ENCODE results near the gene TBL1Y.
"Not testable (repeated sequence)": the region's sequence is repeated elsewhere in the genome, so short reads cannot be mapped to it uniquely, and the experiment has no call there.

TBL1Y gene

DNA sequence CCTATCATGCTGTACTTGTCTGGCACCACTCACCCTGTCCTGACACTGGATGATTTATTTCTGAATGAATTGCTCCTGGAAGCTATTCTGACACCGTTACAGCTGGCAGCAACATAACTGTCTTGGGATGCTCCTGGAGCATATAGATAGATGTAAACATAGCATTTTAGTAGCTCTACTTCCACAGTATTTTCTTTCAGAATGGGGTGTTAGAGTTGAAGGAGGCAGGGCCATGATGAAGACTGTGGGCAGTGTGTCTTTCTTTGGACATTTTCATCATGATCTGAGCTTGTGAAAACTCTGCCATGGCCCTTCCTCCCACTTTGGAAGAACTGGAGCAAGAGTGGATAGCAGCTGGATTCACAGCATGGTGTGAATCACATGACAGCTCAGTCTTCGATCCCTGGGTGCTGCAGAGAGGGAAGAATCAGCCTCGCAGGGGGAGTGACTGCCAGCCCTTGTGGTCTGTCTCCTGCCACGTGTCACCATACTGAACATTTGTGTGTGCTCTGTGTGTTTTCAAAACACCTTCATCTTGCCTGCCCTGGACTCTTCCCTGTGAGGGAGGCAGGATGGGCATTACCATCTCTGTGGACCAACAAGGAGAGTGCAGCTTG is 61.9 kb downstream of the TBL1Y start:
- no peak for DNase-seq (ENCODE audit: low read depth in 2 of 2)

DNA sequence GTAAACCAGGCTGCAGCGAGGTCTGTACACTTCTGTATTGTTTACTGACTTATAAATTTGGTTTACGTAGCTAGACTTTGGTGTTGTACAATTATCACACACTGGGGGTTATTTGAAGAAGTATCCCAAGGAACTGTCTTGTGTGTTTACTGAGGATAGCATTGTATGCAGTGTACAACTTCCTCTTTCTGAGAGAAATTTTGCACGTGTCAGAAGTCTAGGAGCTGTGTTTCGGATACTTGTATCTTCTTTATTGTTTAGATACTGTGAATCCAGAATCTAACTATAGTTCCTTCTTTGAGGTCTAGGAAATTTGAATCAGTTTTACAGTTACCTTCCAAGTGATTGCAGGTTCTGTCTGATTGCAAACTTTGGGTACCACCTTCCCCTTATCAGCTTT is 64.5 kb downstream of the TBL1Y start:
- no peak for DNase-seq (ENCODE audit: low read depth in 2 of 2)

DNA sequence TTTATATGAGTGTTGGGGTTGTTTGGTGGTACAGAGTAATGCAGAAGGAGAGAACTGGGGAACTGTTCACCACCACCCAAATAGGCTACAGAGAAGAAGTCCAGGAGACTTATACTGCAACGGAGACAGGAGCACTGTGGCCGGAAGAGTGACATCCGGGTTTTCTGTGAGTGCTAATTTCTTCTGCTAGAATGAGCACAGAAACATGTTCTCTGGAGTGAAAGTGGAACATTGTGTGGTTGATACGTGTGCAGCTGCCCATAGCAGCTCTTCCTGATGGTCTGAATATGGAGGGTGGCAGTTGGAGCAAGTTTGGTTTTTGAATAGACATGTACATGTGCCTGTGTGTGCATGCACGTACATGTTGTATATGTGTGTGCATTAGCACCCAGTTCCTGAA is 67.3 kb downstream of the TBL1Y start:
- no peak for DNase-seq (ENCODE audit: low read depth in 2 of 2)

DNA sequence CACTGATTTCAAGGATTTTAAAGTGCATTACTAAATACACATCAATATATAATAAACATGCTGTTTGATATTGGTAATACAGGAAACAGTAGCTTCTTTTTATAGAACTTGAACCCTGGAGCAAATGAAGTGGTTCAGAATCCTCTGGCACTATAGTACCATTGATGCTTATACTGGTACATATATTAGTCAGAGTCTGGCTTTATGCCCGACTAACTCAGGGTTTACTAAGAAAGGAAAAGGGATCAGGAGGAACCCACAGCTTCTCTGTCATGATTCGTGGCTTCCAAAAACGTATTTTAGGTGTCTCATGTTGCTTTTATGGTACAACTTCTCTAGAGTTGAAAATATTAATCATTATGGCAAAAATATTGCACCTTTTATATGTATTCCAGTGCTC is 72.7 kb downstream of the TBL1Y start:
- no peak for DNase-seq (ENCODE audit: low read depth in 2 of 2)

DNA sequence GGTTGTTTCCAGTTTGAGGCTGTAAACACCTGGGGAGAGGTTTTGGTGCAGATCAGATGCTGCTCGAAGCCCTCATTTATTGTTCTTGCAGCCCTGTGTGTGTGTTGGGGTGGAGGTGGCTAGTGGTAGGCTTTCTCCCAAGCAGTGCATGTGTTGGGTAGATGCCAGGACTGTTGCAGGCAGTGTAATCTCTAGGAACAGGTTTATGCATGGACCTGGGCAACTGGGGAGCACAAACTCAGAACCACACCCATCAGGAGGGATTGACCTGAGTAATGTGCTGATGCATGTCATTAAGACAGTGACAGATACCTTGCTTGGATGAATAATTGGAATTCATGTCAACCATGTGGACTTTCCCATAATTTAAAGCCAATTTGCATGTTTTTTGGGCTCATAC is 77.3 kb downstream of the TBL1Y start:
- DNase-seq (ENCODE audit: low read depth in 2 of 2) = no peak

- no peak for DNase-seq (ENCODE audit: low read depth in 2 of 2)
These were observed 79.6 kb downstream of the TBL1Y start for GRCh38 chrY:6989886-6990620.

- DNase-seq (ENCODE audit: low read depth in 2 of 2) = no peak
These were observed 81.5 kb downstream of the TBL1Y start for GRCh38 chrY:6992041-6992440.

GRCh38 chrY:6995987-6996386 is 85.5 kb downstream of the TBL1Y start:
- DNase-seq (ENCODE audit: low read depth in 2 of 2) = no peak

DNA sequence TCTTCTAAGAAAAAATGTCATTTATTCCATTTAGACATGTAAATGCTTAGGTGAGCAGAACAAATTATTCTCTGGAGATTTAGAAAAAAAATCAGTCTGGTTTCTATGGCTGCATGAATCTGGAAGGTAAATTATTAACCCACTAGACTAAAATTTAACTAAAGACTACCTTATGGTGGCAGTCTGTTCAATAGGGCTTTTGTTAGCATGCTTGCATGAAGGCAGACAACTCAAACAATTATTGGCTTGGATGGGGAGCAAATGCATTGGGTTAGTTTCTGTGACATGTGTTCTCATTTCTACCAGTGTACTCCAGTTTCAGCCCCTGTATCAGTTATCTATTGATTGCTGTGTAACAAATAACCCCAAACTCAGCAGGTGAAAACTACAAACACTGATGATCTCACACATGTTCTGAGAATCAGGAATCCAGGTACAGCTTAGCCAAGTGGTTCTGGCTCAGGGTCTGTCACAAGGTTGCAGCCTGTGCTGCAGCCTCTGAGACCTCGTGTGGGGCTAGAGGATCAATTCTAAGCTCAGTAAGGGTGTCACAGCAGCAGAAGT is 87.1 kb downstream of the TBL1Y start:
- no peak for DNase-seq (ENCODE audit: low read depth in 2 of 2)

GRCh38 chrY:6999905-7000304 is 89.4 kb downstream of the TBL1Y start:
- no peak for DNase-seq (ENCODE audit: low read depth in 2 of 2)

DNA sequence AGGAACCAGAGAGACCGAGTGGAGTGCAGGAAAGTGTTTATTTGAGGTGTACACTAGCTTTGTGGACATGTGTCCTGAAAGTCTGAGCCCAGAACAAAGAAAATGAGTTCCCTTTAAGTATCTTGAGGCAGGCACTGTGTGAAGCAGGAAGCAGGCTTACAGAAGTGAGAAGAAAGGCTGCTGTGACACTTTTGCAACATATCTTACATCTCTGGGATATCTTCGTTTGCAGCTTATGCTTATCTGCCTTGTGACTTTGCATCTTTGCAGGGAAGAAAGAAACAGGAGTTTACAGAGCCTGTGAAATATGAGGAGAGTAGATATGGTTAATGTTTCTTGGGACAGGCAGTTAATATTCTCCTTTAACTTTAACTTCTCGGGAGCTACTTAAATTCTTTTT is 92.1 kb downstream of the TBL1Y start:
- DNase-seq (ENCODE audit: low read depth in 2 of 2) = no peak

GRCh38 chrY:7007911-7008310 is 97.4 kb downstream of the TBL1Y start:
- no peak for DNase-seq (ENCODE audit: low read depth in 2 of 2)

GRCh38 chrY:7008578-7009355 is 98.3 kb downstream of the TBL1Y start:
- DNase-seq (ENCODE audit: low read depth in 2 of 2) = no peak

DNA sequence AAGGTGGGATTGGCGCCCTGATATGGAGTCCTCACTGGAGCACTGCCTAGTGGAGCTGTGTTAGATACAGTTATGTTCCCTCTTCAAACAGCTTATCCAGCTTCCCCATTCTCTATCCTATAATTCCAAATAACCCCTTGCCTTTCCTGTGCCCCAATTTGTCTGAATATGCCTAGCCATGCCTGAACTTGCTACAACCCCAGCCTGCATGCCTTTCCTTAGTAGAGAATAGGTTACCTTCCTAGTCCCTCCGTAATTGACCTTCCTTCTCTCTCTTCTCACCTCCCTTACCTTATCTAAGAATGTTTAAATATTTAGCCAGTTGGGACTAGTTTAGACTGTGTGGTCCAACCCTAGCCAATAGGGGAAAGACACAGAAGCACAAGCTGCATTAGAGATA is 102.6 kb downstream of the TBL1Y start:
- no peak for DNase-seq (ENCODE audit: low read depth in 2 of 2)

DNA sequence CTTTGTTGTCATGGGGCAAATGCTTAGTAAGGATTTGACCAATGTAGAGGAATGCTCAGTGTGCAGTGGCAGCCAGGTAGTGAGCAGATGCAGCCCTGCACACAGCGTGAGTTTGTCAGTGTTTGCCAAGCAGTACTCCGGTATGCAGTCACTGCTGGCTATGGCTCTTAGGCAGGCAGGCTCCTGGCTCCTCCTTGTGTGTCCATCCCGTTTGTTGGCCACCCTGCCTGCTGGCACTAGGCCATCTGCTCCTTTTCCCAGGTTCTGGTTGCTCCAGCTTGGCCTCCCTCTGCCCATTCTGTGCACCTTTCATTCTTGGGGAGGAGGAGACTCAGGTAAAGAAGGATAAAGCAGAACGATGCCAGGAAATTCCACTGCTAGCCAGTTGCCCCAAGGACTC is 106.0 kb downstream of the TBL1Y start:
- no peak for DNase-seq (ENCODE audit: low read depth in 2 of 2)

DNA sequence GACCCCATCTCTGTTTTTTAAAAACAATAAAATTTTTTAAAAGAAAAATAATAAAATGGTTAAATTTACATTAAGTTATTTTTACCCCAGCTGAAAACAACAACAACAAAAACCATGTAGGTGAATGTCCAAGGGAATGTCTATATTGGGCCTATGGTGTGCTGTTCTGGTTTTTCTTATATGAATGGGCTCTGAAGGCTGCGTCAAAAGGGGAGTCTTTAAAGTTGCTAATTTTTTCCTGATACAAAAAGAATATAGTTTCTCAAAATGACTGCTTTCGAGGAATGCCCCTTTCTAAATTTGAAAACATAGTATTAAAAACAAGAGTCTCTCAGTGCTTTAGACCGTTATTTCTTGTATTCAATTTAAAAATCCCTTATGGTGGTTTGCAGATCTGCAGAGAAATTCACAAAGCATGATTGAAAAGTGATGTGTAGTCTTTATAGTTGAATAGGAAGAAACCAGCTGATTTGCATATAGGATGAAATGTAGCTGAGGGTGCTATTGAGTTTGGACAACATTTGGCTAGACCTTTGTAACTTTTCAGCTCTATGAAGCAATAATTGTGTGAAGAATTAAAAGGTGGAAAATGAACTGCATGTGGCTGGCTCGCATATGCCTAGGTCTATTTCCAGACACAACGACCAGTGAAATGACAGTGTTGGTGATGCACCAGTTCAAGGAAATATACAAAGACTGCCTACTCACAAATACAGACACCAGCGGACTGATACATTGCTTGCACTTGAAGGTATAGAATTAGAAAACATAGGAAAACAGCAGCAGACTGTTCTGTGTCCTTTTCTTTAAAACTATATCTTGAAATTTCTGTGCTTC is 107.0 kb downstream of the TBL1Y start:
- no peak for DNase-seq (ENCODE audit: low read depth in 2 of 2)

GRCh38 chrY:7039037-7039436 is 128.5 kb downstream of the TBL1Y start:
- DNase-seq (ENCODE audit: low read depth in 2 of 2) = no peak

DNA sequence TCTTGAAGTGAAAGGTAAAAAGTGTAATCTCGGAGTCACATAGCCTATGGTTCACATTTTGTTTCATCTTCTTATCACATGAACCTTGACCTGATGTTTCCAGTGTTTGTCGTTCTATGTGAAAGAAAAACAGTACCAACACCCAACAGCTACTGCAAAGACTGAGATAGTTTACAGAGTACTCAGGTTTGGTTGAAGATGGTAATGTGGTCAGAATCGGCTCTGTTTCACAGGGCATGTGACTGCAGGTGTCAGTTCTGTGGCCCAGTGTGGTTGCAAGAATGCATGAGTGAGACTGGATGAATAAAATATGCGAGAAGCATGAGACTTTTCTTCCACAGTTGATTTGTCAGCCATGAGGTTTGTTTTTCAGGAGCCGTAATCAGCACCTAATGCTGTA is 130.2 kb downstream of the TBL1Y start:
- DNase-seq (ENCODE audit: low read depth in 2 of 2) = no peak

- DNase-seq (ENCODE audit: low read depth in 2 of 2) = no peak
These were observed 131.5 kb downstream of the TBL1Y start for GRCh38 chrY:7041983-7042382.

DNA sequence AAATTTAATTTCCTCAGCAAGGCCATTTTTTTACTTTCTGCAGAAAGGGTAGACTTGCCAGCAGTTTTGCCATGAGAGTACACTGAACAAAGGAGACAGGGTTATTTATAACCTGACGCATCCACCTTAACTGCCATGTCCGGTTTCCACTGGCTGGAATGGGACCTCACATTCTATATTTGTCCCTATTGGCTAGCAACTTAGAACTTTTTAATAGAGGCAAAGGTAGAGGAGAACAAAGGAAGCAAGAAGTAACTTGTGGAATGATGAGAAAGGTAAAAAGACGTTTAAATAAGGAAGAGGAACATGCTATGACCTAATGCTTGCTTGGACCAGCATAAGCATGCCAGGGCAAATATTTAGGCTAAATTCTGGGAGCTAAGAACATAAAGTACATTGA is 142.0 kb downstream of the TBL1Y start:
- DNase-seq (ENCODE audit: low read depth in 2 of 2) = not testable (repeated sequence)

- no peak for DNase-seq (ENCODE audit: low read depth in 2 of 2)
These were observed 146.4 kb downstream of the TBL1Y start for GRCh38 chrY:7056886-7057285.

DNA sequence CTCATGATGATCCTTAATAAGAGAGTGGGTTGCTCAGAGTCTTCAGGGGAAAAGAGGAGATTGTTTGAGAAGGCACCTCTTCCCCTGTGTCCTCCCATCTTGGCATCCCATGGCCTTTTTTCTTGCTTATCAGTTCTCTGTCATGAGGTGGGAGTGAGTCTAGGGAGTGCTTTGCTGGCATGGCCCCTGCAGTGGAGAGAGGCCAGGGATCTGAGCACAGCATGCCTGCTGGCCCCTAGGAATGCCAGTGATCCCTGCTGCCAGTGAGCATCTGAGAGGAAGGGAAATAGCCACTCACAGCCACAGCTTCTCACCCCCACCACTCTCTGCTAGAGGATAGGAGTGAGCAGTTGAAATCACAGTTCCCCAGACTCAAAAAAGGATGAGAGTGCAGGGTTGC is 168.2 kb downstream of the TBL1Y start:
- no peak for DNase-seq (ENCODE audit: low read depth in 2 of 2)

All from stimulated activated CD4-positive, alpha-beta T cell treated with anti-CD3 and anti-CD28 coated beads, Interleukin-4, amount 100 ng/mL, for 48 hours (primary cell).